Measurements from ENCODE around the gene LEP. TPM values are rescaled to one million over a fixed set of nuclear protein-coding genes. Genes with fewer than 3 reads are reported as not detected.
"Not testable (repeated sequence)": the region's sequence is repeated elsewhere in the genome, so short reads cannot be mapped to it uniquely, and the experiment has no call there.

The LEP gene
- total RNA-seq, 2 experiments from 2014 or later = not detected

- DNase-seq; H3K27ac Mint-ChIP-seq; ATAC-seq; H3K4me3 Mint-ChIP-seq; H3K9me3 Mint-ChIP-seq (ENCODE audit: low read depth); CTCF ChIA-PET: not testable (repeated sequence)
- Mint-ChIP-seq H3K4me1 (peaks cover 12% of the 10 kb centered on the region), H3K27me3 (peaks cover 19% of the 10 kb centered on the region), H3K36me3 (peaks cover 20% of the 10 kb centered on the region)
Measured at GRCh38 chr7:128239146-128239545, 1.9 kb upstream of the LEP start.

DNA sequence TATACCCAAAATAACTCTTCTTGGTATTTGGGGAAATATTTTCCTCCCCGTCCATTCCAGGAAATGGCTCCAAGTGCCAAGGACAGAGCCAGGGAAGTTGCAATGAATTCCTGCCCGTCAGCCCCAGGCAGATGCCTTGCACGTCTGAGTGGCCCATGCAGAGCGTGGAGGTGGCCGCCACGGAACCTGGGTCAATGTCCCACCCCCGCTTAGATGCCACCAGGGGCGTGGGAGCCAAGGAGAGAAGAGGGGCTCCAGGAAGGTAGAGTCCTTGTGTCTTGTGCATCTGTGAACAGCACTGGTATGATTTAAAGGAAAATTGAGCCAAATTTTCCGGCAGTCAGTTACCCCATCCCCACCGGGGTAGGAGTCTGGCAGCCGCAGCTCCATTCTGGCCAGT, 1.6 kb downstream of the LEP start:
- H3K36me3 Mint-ChIP-seq = peaks cover 10% of the 10 kb centered on the region
- H3K4me1 Mint-ChIP-seq = peaks cover 2% of the 10 kb centered on the region
- DNase-seq = no peak
- H3K4me3 Mint-ChIP-seq = no peak overlapping the region
- peaks cover 29% of the 10 kb centered on the region for H3K27me3 Mint-ChIP-seq
- H3K27ac Mint-ChIP-seq = no peak overlapping the region
- no peak for ATAC-seq
- peaks cover 9% of the 10 kb centered on the region for H3K9me3 Mint-ChIP-seq (ENCODE audit: low read depth)
- CTCF ChIA-PET = no interaction called here

- Mint-ChIP-seq H3K9me3 (ENCODE audit: low read depth) (peaks cover 9% of the 10 kb centered on the region), H3K4me3 (no peak overlapping the region), H3K27ac (no peak overlapping the region), H3K27me3 (peaks cover 29% of the 10 kb centered on the region), H3K4me1 (no peaks in the 10 kb centered on the region), H3K36me3 (peaks cover 10% of the 10 kb centered on the region)
- no peak for ATAC-seq
- CTCF ChIA-PET = no interaction called here
- no peak for DNase-seq
Measured at GRCh38 chr7:128243273-128243672, 2.2 kb downstream of the LEP start.

GRCh38 chr7:128244861-128245260, 3.8 kb downstream of the LEP start:
- DNase-seq = no peak
- H3K36me3 Mint-ChIP-seq = peaks cover 2% of the 10 kb centered on the region
- ATAC-seq = no peak
- H3K4me1 Mint-ChIP-seq = no peaks in the 10 kb centered on the region
- peaks cover 37% of the 10 kb centered on the region for H3K27me3 Mint-ChIP-seq
- no peak overlapping the region for H3K4me3 Mint-ChIP-seq
- CTCF ChIA-PET = no interaction called here
- no peak overlapping the region for H3K27ac Mint-ChIP-seq
- peaks cover 2% of the 10 kb centered on the region for H3K9me3 Mint-ChIP-seq (ENCODE audit: low read depth)

DNA sequence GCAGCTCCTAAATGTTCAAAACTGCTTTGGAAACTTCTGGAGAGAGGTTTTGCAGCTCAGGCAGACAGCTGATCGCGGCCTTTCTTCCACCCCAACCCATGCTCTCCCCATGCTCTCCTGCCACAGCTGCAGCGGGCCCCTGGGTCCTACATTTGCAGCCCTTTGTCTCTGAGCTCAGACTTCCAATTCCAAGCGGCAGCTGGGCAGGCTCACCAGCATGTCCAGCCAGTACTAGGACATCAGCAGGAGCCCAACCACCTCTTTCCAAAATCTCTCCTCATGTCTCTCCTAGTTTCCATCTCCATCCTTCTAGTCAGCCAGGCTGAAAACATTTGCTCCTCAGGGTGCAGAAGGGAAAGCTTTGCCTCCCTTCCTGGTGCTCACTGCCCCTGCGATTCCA, 6.0 kb downstream of the LEP start:
- Mint-ChIP-seq H3K27me3 (peaks cover 29% of the 10 kb centered on the region), H3K4me1 (no peaks in the 10 kb centered on the region), H3K9me3 (ENCODE audit: low read depth) (no peaks in the 10 kb centered on the region), H3K36me3 (no peaks in the 10 kb centered on the region), H3K27ac (no peak overlapping the region), H3K4me3 (no peak overlapping the region)
- DNase-seq (no peak), ATAC-seq (no peak)
- CTCF ChIA-PET = interaction anchor here (1.2 kb wide), 1 partner anchor 37 kb away, joined by 4 read pairs; no protein-coding TSS in a partner anchor

DNA sequence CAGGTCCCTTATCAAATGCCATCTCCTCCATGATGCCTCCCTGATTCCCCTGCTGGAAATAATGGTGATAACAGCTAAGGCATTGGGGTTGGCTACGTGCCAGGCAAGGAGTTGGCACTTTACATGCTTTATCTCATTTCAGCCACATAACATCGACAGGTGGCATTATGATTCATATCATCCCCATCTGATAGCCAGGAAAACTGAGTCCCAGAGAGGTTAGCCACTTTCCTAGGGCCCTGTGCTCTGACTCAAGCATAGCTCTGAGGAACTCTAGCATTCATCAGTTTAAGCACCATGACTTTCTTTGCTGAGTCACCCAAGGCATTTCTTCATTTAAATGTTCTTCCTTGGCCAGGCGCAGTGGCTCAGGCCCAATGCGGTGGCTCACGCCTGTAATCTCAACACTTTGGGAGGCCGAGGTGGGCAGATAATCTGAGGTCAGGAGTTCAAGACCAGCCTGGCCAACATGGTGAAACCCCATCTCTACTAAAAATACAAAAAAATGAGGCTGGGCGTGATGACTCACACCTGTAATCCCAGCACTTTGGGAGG, 6.6 kb downstream of the LEP start:
- ATAC-seq (no peak), DNase-seq (no peak)
- H3K4me1 Mint-ChIP-seq = no peaks in the 10 kb centered on the region
- no peak overlapping the region for H3K4me3 Mint-ChIP-seq
- no peaks in the 10 kb centered on the region for H3K9me3 Mint-ChIP-seq (ENCODE audit: low read depth)
- peaks cover 27% of the 10 kb centered on the region for H3K27me3 Mint-ChIP-seq
- no peaks in the 10 kb centered on the region for H3K36me3 Mint-ChIP-seq
- no peak overlapping the region for H3K27ac Mint-ChIP-seq
- CTCF ChIA-PET = interaction anchor here (1.2 kb wide), 1 partner anchor 38 kb away, joined by 4 read pairs; no protein-coding TSS in a partner anchor

DNA sequence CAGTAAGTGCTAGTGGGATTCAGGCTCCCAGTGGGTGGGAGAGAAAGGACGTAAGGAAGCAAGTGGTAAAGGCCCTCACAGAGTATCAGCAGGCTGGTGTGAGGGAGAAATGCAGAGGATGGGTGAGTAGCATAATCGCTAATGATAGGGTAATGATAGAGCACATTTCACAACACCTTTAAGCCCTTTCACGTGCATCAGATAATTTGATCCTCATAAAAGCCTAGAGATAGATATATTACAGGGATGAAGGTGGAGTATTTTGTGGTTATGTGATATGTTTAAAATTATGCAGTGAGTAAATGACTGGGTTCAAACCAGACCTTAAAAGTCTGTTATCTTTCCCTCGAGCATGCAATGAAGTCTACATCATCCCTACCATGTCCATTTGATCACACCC, 10.3 kb downstream of the LEP start:
- no peak overlapping the region for H3K27ac Mint-ChIP-seq
- H3K4me1 Mint-ChIP-seq = peaks cover 2% of the 10 kb centered on the region
- no peak overlapping the region for H3K4me3 Mint-ChIP-seq
- DNase-seq (no peak), ATAC-seq (no peak)
- no peaks in the 10 kb centered on the region for H3K9me3 Mint-ChIP-seq (ENCODE audit: low read depth)
- peaks cover 13% of the 10 kb centered on the region for H3K27me3 Mint-ChIP-seq
- CTCF ChIA-PET = no interaction called here
- no peaks in the 10 kb centered on the region for H3K36me3 Mint-ChIP-seq

DNA sequence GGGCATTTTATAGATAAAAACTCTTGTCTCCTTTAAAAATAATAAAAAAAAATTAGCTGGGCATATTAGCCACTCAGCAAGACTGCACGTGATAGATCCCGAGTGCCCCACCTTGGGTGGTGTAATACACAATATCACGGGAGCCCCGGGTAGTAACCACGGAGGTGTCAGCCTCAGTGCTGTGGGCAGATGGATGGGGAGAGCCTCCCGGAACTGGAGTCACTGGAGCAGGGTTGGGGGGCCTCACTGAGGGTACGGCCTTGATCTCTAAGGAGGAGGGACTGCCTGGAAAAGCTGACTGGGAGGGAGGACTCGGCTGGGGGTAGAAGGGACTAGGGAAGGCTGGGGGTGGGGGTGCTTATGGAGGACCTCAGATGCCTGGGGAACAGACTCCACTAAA, 12.6 kb downstream of the LEP start:
- H3K9me3 Mint-ChIP-seq (ENCODE audit: low read depth) = no peaks in the 10 kb centered on the region
- CTCF ChIA-PET = no interaction called here
- no peaks in the 10 kb centered on the region for H3K36me3 Mint-ChIP-seq
- DNase-seq (no peak), ATAC-seq (no peak)
- no peak overlapping the region for H3K27ac Mint-ChIP-seq
- peaks cover 2% of the 10 kb centered on the region for H3K4me1 Mint-ChIP-seq
- H3K27me3 Mint-ChIP-seq = peaks cover 12% of the 10 kb centered on the region
- H3K4me3 Mint-ChIP-seq = no peak overlapping the region

DNA sequence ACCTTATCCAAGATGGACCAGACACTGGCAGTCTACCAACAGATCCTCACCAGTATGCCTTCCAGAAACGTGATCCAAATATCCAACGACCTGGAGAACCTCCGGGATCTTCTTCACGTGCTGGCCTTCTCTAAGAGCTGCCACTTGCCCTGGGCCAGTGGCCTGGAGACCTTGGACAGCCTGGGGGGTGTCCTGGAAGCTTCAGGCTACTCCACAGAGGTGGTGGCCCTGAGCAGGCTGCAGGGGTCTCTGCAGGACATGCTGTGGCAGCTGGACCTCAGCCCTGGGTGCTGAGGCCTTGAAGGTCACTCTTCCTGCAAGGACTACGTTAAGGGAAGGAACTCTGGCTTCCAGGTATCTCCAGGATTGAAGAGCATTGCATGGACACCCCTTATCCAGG, 13.4 kb downstream of the LEP start:
- Mint-ChIP-seq H3K27me3 (peaks cover 7% of the 10 kb centered on the region), H3K9me3 (ENCODE audit: low read depth) (no peaks in the 10 kb centered on the region), H3K27ac (no peak overlapping the region), H3K4me1 (peaks cover 2% of the 10 kb centered on the region), H3K36me3 (no peaks in the 10 kb centered on the region), H3K4me3 (no peak overlapping the region)
- ATAC-seq = no peak
- no peak for DNase-seq
- CTCF ChIA-PET = no interaction called here

- Mint-ChIP-seq H3K36me3 (no peaks in the 10 kb centered on the region), H3K4me1 (peaks cover 2% of the 10 kb centered on the region), H3K4me3 (no peak overlapping the region), H3K9me3 (ENCODE audit: low read depth) (no peaks in the 10 kb centered on the region), H3K27me3 (peaks cover 6% of the 10 kb centered on the region), H3K27ac (no peak overlapping the region)
- ATAC-seq (no peak), DNase-seq (no peak)
- CTCF ChIA-PET = no interaction called here
Measured at GRCh38 chr7:128255271-128255670, 14.2 kb downstream of the LEP start.

GRCh38 chr7:128257458-128257857, 16.4 kb downstream of the LEP start:
- H3K27me3 Mint-ChIP-seq = peaks cover 2% of the 10 kb centered on the region
- peaks cover 2% of the 10 kb centered on the region for H3K4me1 Mint-ChIP-seq
- H3K36me3 Mint-ChIP-seq = no peaks in the 10 kb centered on the region
- no peak overlapping the region for H3K27ac Mint-ChIP-seq
- H3K9me3 Mint-ChIP-seq (ENCODE audit: low read depth) = no peaks in the 10 kb centered on the region
- CTCF ChIA-PET = no interaction called here
- H3K4me3 Mint-ChIP-seq = no peak overlapping the region
- DNase-seq (no peak), ATAC-seq (no peak)

GRCh38 chr7:128259131-128260061, 18.3 kb downstream of the LEP start:
- Mint-ChIP-seq H3K36me3 (no peaks in the 10 kb centered on the region), H3K4me1 (no peaks in the 10 kb centered on the region), H3K4me3 (no peak overlapping the region), H3K27ac (no peak overlapping the region), H3K9me3 (ENCODE audit: low read depth) (no peaks in the 10 kb centered on the region), H3K27me3 (peaks cover 6% of the 10 kb centered on the region)
- DNase-seq (no peak), ATAC-seq (no peak)
- CTCF ChIA-PET = interaction anchor here (1.7 kb wide), 1 partner anchor 10 kb away, joined by 4 read pairs; no protein-coding TSS in a partner anchor

DNA sequence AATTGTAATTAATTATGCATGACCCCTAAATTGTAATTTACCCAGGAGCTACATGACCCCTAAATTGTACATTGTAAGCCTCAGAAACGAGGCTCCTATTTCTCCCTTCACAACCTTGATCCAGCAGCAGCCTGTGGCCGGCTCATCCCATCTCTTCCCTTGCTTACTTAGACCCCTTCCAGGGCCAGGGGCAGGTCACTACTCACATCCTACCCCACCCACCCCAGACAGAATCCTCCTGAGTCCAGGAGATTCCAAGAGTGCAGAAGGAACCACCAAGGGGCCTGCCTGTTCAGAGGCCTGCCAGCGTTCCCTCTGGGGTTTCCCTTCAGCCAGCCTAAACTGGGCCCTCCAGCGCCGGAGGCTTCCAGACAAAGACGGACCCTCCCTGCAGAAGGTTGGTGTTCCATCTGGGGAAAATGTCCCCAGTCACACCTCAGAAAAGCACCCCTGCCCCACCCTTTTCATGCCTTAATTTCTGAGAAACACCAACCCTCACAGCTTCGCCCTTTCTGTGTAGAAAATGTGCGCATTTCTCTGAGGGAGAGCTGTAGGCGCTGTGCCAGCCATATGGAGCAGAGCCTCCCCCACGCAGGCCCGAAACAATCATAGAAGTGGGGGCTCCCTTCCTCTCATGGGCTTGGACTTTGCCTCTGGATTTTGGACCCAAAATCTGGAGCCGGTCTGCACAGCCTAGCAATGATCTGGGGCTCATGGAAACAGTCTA, 19.2 kb downstream of the LEP start:
- Mint-ChIP-seq H3K36me3 (no peaks in the 10 kb centered on the region), H3K9me3 (ENCODE audit: low read depth) (no peaks in the 10 kb centered on the region), H3K27me3 (peaks cover 6% of the 10 kb centered on the region), H3K27ac (no peak overlapping the region), H3K4me1 (no peaks in the 10 kb centered on the region), H3K4me3 (no peak overlapping the region)
- CTCF ChIA-PET = interaction anchor here (1.7 kb wide), 1 partner anchor 9 kb away, joined by 4 read pairs; no protein-coding TSS in a partner anchor
- ATAC-seq (no peak), DNase-seq (no peak)

All from activated CD8-positive, alpha-beta memory T cell treated with anti-CD3 and anti-CD28 coated beads, Interleukin-2, amount 10 ng/mL, durations not matched to agents 7 days and 5 days (primary cell).